Suprapubic skin (tissue), 4 donors: ENCODE measurements around the gene NCBP2.

Experiments
- CTCF ChIP-seq, 2 donors: fragments of 200-600 bp in 1 of 2; fragments of 450-650 bp in 1 of 2; sonication (generic) in 1 of 2; IDR thresholded peaks; one replicate each; pipeline ENCODE4 v1.5.1; 2016 to 2019; ENCODE audit warnings: antibody characterized with exemption in 2 of 2, mild to moderate bottlenecking in 1 of 2, moderate library complexity in 1 of 2
- POLR2A ChIP-seq, 2 donors: fragments of 450-650 bp; IDR thresholded peaks; one replicate each; pipeline ENCODE4 v1.6.1; 2017; ENCODE audit warnings: antibody characterized with exemption in 2 of 2, mild to moderate bottlenecking in 2 of 2, moderate library complexity in 2 of 2
- POLR2AphosphoS5 ChIP-seq, 3 donors: sonication (generic); formaldehyde crosslinking; IDR thresholded peaks; one replicate each; pipeline ENCODE4 v1.6.1; 2017; ENCODE audit warnings: antibody characterized with exemption in 3 of 3

- no peak for TF ChIP-seq POLR2A (IDR thresholded peaks at IDR 0.05)
- peak; percentile 78 to 98 for TF ChIP-seq CTCF (IDR thresholded peaks at IDR 0.05)
- TF ChIP-seq POLR2AphosphoS5 (IDR thresholded peaks at IDR 0.05): no peak
Measured at GRCh38 chr3:196969660-196970546, 27.6 kb upstream of the NCBP2 start.
